Hepatocyte (in vitro differentiated cells): ENCODE measurements around the gene DHRS2.

Experiments used
- CTCF ChIP-seq: fragments of 200-600 bp; sonication (generic); IDR thresholded peaks from 2 replicates; pipeline ENCODE4 v1.5.1; 2016; ENCODE audit warnings: antibody characterized with exemption, mild to moderate bottlenecking; ENCODE audit not compliant: poor library complexity
- EZH2phosphoT487 ChIP-seq: fragments of 200-600 bp; sonication (generic); IDR thresholded peaks from one replicate; pipeline ENCODE4 v1.6.1; 2018; ENCODE audit warnings: antibody characterized with exemption, mild to moderate bottlenecking, low read depth, moderate library complexity; ENCODE audit not compliant: unreplicated experiment, severe bottlenecking

- TF ChIP-seq CTCF (no peak), EZH2phosphoT487 (no peak)
Observed at GRCh38 chr14:23667134-23667533, 31.0 kb downstream of the DHRS2 start.
